ENCODE results near the gene ATP2B3.

GRCh38 chrX:153599192-153600031 lies 82.0 kb downstream of the ATP2B3 start:
- no peak for TF ChIP-seq CTCF (IDR thresholded peaks at IDR 0.05)
- no peak for TF ChIP-seq POLR2A (IDR thresholded peaks at IDR 0.05; ENCODE audit: low read depth)
